Measurements from ENCODE around the gene TLCD3B. TPM values are rescaled to one million over a fixed set of nuclear protein-coding genes. Genes with fewer than 3 reads are reported as not detected.

Gene TLCD3B
- total RNA-seq, 4 donors from 2014 or later = not detected

DNA sequence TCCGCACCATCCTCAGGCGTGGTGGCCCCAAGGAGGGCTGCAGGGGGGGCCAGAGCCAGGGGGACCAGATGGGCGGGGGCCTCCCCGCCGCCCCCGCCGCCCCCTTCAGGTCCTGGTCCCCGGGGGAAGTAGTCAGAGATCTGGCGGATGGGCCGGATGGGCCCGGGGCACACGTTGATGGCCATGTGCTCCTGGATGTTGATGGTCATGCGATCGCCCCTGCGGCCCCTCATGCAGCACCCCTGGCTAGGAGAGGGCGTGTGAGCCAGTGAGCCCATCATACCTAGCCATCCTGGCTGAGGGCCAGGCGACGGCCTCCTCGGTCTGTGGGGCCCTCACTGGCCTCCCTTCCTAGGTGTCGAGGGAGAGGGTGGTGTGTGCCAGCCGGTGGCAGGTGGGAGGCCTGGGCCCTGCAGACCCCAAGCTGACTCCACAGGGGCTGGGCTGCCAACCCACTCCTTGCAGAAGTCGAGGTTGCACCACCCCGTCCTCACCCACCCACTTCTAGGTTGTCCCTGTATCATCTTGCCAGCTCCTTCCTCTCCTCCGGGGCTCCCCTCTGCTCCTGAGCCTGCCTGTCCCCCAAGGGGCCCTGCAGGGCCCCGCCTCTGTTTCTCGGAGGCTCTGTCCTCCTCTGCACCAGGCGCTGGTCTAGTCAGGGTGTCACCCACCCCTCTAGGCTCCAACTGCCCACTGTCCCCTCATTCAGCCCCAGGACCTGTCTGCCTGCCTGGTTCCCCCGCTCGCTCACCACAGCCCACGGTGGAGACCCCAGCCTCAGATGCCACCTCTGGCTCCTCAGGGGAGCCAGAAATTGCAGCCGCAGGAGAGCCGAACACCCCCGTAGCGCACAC, 20.9 kb downstream of the TLCD3B start:
- TF ChIP-seq, protein P1, sequence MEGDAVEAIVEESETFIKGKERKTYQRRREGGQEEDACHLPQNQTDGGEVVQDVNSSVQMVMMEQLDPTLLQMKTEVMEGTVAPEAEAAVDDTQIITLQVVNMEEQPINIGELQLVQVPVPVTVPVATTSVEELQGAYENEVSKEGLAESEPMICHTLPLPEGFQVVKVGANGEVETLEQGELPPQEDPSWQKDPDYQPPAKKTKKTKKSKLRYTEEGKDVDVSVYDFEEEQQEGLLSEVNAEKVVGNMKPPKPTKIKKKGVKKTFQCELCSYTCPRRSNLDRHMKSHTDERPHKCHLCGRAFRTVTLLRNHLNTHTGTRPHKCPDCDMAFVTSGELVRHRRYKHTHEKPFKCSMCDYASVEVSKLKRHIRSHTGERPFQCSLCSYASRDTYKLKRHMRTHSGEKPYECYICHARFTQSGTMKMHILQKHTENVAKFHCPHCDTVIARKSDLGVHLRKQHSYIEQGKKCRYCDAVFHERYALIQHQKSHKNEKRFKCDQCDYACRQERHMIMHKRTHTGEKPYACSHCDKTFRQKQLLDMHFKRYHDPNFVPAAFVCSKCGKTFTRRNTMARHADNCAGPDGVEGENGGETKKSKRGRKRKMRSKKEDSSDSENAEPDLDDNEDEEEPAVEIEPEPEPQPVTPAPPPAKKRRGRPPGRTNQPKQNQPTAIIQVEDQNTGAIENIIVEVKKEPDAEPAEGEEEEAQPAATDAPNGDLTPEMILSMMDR (IDR thresholded peaks at IDR 0.05; ENCODE audit: low read depth) = no peak

DNA sequence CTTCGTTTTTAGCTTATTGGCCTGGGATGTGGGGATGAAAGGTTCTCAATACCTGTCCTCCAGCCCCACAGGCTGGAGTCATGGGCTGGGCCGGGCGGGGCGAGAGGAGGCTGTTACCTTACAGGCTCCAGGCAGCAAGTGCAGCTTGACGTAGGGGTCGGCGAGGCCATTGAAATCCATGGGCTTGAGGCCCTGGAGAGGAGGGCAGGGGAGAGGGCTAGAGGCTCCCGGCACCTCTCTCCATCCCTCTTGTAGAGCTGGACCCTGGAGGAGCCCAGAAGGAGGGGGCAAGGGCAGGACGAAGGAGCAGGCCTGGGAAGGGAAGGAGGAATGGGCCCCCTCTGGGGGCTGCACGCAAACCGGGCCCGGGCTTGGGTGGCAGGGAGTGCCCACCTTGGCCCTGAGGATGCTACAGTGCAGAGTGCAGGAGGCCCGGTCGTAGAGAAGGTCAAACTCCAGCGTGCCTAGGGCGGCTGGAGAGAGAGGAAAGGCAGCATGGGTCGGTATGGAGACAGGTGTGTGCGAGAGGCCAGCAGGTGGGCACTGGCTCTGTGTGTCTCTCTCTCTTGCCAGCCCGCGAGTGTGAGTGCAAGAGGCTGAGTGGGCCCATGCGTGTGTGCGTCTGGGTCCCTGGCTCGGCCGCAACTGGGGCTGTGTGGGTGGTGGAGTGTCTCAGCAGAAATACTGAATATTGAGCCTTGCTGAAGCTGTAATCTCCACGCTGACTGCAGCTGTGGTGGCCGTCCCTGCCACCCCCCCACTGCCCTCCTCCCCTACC, 21.8 kb downstream of the TLCD3B start:
- TF ChIP-seq, protein P1 (IDR thresholded peaks at IDR 0.05; ENCODE audit: low read depth) = no peak

DNA sequence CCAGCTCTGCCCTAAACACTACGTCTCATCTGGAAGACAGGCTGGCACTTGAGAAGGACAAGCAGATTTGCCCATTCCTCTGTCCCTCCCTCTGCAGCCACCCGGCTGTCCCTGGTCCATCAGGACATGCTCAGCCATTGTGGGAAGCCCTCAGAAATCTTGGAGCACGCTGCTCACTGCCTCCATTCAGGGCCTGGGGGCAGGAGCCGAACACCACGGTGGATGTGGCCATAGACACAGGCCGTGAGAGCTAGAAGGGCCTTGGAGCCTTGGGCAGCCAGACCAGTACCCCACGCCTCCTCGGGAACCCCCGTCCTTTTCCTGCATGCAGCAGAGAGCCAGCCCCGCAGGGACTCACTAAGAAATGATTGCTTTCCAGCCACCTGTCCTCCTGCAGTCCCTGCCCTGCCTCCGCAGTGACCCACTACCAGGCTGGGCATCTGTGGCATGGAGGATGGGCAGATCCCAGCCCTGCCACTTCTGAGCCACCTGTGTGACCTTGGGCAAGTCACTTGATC, 23.6 kb downstream of the TLCD3B start:
- TF ChIP-seq, protein P1 (IDR thresholded peaks at IDR 0.05; ENCODE audit: low read depth) = no peak

DNA sequence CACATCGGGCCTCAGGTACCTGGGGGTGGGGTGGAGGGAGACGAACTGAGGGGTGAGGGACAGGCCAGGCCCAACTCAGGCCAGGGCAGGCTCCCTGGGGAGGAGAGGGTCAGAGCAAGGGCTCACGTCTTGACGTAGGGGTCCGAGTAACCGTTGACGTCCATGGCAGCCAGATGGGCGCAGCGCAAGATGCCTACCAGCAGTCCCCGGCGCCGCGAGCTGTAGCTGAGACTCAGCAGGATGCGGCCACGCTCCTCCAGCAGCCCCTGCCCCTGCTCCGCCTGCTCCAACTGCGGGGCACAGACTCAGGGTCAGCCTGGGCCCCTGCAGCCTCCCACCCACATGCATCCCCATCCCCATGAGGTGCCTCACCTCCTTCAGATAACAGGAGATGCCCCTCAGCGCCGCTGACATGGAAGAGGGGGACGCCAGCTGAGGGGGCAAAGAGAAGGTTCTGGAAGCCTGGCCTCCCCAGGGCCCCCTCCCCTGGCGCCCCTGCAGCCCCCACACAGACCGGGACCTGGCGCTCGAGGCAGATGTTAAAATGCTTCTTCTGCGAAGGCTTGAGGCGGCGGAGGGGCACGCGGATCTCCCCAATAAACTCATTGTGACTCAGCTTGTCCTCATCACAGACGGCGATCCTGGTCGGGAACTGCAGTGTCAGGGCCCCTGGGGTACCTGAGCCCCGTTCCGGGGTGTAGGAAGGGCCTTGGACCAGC, 24.3 kb downstream of the TLCD3B start:
- TF ChIP-seq, protein P1 (IDR thresholded peaks at IDR 0.05; ENCODE audit: low read depth) = no peak

DNA sequence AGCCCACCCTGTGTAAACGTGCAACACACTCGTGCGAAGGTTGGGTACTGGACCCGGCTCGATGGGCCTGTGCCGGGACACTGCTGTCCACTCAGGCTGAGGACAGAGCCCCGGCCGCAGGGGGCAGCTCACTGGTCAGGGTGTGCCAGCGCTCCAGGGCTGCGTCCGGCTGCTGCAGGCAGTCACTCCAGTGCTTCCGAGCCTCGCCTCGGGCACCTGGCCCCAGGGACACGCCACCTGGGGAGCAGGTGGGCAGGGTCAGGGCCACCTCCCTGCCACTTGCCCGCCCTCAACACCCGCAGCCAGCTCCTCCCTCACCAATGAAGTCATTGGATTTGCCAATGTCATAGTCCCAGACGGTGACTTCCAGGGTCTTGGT, 25.0 kb downstream of the TLCD3B start:
- TF ChIP-seq, protein P1 (IDR thresholded peaks at IDR 0.05; ENCODE audit: low read depth) = no peak

DNA sequence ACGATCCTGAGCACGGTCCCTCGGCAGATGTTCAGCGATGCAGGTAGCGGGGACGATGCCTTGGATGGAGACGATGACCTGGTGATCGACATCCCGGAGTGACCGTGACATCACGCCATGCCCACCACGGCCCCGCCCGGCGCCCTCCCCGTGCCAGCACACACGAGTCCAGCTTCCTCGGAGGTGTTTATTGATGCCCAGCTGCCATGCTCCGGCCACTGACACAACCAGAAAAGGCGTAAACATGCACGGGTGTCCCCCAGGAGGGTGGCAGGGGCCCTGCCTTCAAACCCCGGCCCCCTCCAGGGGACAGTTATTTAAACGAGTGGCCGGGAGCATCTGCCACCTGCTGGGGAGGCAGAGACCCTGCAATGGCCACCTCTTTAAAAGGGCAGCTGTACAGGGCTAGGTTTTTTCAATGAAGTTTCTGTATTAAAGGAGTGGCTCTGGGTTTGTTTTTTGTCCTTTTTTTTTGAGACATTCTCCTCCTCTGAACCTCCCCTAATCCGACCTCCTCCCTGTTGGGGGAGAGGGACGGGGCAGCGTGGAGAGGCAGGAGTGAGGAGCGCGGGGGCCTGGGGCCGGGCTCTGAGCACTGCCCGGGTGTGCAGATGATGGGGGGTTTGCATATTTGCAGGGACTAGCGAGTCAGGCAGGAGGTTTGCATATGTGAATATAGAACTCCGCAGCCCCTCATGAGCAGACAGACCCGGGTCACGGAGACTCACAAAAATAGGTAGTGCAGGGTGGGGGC, 25.6 kb downstream of the TLCD3B start:
- TF ChIP-seq, protein P1 (IDR thresholded peaks at IDR 0.05; ENCODE audit: low read depth) = no peak

Data from subcutaneous adipose tissue (tissue), 4 donors.